Prostate gland (tissue), 2 donors: ENCODE results near the gene SPARCL1.
"Not testable (repeated sequence)": the region's sequence is repeated elsewhere in the genome, so short reads cannot be mapped to it uniquely, and the experiment has no call there.

ENCODE experiments used
- CTCF ChIP-seq, 4 experiments: fragments of 200-600 bp in 2 of 4; fragments of 450-650 bp in 2 of 4; sonication (generic) in 2 of 4; IDR thresholded peaks; 1 replicate in 3 of 4; 2 replicates in 1 of 4; pipeline ENCODE4 v1.5.1; 2016 to 2019; ENCODE audit warnings: antibody characterized with exemption in 4 of 4, mild to moderate bottlenecking in 2 of 4, moderate library complexity in 2 of 4
- POLR2A ChIP-seq: fragments of 450-650 bp; IDR thresholded peaks from one replicate; pipeline ENCODE4 v1.6.1; 2016; ENCODE audit warnings: antibody characterized with exemption, mild to moderate bottlenecking
- POLR2AphosphoS5 ChIP-seq: sonication (generic); formaldehyde crosslinking; IDR thresholded peaks from one replicate; pipeline ENCODE4 v1.6.1; 2017; ENCODE audit warnings: antibody characterized with exemption

- TF ChIP-seq POLR2A; CTCF (IDR thresholded peaks at IDR 0.05); POLR2AphosphoS5: not testable (repeated sequence)
These were observed 40.5 kb downstream of the SPARCL1 start for GRCh38 chr4:87488666-87489065.
